Measurements from ENCODE around the gene ANKRD34B. TPM values are rescaled to one million over a fixed set of nuclear protein-coding genes. Genes with fewer than 3 reads are reported as not detected.
A peak's percentile ranks its signal among the peaks of the same experiment; 100 is the strongest.

The ANKRD34B gene
- total and polyA plus RNA-seq, 2 of the 13 experiments (the other 11 are each of a cell fraction or from before 2014, with no cell fraction given), result 0.01 to 0.04 TPM

- TF ChIP-seq TMF1 (CRISPR knock-in tag; IDR thresholded peaks at IDR 0.05; ENCODE audit: low read depth) (no peak), ARNT2 (CRISPR knock-in tag; IDR thresholded peaks at IDR 0.05; ENCODE audit: low read depth) (no peak), ZMYM2 (CRISPR knock-in tag; IDR thresholded peaks at IDR 0.05) (no peak), SALL1 (CRISPR knock-in tag; IDR thresholded peaks at IDR 0.05) (0 out of 2 replicates have a peak, but pooled peaks have one; percentile 41), RFXAP (CRISPR knock-in tag; IDR thresholded peaks at IDR 0.05; ENCODE audit: borderline replicate concordance) (0 out of 2 replicates have a peak, but pooled peaks have one; percentile 29), MTF1 (CRISPR knock-in tag; IDR thresholded peaks at IDR 0.05) (no peak), HOXA3 (CRISPR knock-in tag; IDR thresholded peaks at IDR 0.05) (no peak), ELK4 (CRISPR knock-in tag; IDR thresholded peaks at IDR 0.05; ENCODE audit: borderline replicate concordance) (no peak), PHF20 (CRISPR knock-in tag; IDR thresholded peaks at IDR 0.05) (no peak), HOXA7 (CRISPR knock-in tag; IDR thresholded peaks at IDR 0.05) (no peak), ZNF878 (CRISPR knock-in tag; IDR thresholded peaks at IDR 0.05) (no peak), ZBTB34 (CRISPR knock-in tag; IDR thresholded peaks at IDR 0.05) (no peak), ZNF17 (CRISPR knock-in tag; IDR thresholded peaks at IDR 0.05) (no peak), CBX1 (IDR thresholded peaks at IDR 0.05; ENCODE audit: low read depth) (no peak), ZBTB46 (CRISPR knock-in tag; IDR thresholded peaks at IDR 0.05; ENCODE audit: borderline replicate concordance) (no peak), ZNF121 (CRISPR knock-in tag; IDR thresholded peaks at IDR 0.05) (peak; percentile 70), PRDM4 (CRISPR knock-in tag; IDR thresholded peaks at IDR 0.05; ENCODE audit: borderline replicate concordance) (no peak), JDP2 (CRISPR knock-in tag; IDR thresholded peaks at IDR 0.05; ENCODE audit: borderline replicate concordance) (no peak), ZNF891 (CRISPR knock-in tag; IDR thresholded peaks at IDR 0.05) (no peak), HNF4A (CRISPR knock-in tag; IDR thresholded peaks at IDR 0.05) (peak; percentile 60)
- TF ChIP-seq, protein P1, sequence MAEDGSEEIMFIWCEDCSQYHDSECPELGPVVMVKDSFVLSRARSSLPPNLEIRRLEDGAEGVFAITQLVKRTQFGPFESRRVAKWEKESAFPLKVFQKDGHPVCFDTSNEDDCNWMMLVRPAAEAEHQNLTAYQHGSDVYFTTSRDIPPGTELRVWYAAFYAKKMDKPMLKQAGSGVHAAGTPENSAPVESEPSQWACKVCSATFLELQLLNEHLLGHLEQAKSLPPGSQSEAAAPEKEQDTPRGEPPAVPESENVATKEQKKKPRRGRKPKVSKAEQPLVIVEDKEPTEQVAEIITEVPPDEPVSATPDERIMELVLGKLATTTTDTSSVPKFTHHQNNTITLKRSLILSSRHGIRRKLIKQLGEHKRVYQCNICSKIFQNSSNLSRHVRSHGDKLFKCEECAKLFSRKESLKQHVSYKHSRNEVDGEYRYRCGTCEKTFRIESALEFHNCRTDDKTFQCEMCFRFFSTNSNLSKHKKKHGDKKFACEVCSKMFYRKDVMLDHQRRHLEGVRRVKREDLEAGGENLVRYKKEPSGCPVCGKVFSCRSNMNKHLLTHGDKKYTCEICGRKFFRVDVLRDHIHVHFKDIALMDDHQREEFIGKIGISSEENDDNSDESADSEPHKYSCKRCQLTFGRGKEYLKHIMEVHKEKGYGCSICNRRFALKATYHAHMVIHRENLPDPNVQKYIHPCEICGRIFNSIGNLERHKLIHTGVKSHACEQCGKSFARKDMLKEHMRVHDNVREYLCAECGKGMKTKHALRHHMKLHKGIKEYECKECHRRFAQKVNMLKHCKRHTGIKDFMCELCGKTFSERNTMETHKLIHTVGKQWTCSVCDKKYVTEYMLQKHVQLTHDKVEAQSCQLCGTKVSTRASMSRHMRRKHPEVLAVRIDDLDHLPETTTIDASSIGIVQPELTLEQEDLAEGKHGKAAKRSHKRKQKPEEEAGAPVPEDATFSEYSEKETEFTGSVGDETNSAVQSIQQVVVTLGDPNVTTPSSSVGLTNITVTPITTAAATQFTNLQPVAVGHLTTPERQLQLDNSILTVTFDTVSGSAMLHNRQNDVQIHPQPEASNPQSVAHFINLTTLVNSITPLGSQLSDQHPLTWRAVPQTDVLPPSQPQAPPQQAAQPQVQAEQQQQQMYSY (CRISPR knock-in tag; IDR thresholded peaks at IDR 0.05), result no peak
Observed at GRCh38 chr5:80592761-80593160, 22.7 kb upstream of the ANKRD34B start (continued).
